Activated CD8-positive, alpha-beta memory T cell treated with anti-CD3 and anti-CD28 coated beads, Interleukin-2, amount 50 U/mL, for 48 hours (primary cell): ENCODE results near the gene RPS2.
A peak's percentile ranks its signal among the peaks of the same experiment; 100 is the strongest.

Source experiments
- DNase-seq: peaks from one replicate; pipeline ENCODE4 v3.0.0-alpha.2; 2020

Gene RPS2

DNA sequence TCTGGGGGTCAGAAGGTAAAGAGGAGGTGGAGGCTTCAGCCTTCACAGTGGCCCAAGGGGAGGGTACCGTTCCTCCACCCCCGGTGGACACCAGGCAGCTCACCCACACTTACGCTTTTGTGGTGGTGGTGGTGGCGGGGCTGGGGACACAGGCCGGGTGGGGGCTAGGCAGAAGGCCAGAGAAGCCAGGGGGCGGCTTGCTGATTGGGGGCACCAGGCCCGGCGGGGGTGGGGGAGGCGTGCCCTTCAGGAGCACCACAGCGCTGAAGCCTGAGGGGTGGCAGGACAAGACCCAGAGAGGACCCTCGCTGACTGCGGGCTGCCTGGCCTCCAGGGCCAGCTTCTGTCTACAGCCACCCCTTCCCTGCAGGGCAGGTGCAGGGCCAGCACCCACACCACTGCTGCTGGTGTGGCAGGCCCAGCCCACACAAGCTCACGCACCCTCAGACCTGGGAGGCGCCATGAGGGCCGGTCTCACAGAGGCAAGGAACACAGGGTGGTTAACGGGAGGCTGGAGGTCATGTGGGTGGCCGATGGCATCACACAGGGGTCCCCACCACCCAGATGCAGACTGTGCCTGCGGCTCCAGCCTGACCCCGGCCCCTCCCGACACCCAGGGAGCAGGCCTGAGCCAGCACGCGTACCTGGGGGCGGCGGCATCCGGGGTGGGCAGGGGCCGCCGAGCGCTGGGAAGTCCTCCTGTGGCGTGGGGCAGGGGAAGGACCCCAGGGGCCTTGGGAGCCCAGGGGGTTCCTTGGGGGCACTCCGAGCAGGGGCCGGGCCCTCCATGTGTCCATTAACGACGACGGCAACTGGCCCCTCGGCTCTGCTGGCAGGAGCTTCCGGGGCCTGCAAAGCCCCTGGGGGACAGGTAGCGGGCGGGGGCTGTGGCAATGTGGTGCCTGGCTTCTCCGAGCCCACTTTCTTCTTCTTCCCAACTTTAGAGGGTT is 34.5 kb upstream of the RPS2 start:
- no peak for DNase-seq

DNA sequence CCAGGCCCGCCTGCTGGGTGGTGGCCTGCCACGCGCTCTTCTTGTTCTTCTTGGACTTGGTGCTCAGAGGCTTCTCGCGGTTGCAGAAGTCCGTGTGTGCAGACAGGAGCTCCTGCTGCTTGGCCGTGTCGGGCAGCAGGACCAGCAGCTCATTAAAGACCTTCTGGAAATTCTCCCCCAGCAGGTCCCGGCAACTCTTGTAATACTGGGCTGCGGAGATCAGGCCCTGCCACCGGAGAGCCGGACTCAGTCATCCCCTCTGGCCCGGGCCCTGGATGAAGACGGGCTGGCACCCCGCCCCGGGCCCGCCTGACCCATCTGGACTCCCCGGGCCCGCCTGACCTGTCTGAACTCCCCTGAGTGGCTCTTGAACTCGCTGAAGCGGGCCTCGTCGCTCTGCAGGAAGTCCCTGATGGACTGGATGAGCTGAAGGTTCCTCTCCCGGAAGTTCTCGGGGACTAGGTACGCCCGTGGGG is 33.8 kb upstream of the RPS2 start:
- no peak for DNase-seq

DNA sequence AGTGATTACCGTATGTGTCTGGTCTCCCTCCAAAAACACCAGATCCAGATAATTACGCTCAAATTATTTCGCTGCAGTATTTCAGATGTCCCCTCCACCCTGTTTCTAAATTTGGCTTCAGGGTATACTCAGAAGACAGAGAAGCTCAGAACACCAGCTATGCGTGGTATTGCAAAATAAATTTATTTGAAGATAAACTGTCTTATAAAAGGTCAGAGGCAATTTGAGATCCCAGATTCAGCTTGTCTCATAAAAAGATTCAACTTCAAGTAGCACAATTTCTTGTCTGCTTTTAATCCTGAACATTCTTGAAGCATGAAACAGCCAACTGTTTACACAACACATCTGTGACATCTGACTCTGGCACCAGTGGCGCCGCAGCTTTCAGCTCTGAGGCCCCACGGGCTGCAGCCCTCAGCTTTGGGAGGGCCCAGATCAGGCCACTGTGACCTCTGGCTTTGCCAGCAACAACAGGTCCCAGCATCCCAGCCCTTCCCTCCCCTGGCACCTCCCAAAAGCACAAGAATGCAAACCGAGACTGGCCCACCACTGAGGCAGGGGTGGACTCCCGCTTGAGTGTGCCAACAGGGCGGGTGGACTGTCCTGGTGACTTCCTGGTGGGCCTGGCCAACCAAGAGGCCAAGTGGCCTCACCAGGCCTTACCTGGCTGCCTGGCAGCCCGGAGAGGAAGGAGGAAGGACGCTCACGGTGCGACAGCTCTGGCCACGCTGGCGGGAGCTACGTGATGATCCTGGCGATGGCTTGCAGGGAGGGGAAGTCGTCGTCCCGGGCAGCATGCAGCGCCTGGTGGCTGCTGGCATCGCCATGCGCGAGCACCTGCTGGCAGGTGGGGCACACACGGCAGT is 33.1 kb upstream of the RPS2 start:
- no peak for DNase-seq

DNA sequence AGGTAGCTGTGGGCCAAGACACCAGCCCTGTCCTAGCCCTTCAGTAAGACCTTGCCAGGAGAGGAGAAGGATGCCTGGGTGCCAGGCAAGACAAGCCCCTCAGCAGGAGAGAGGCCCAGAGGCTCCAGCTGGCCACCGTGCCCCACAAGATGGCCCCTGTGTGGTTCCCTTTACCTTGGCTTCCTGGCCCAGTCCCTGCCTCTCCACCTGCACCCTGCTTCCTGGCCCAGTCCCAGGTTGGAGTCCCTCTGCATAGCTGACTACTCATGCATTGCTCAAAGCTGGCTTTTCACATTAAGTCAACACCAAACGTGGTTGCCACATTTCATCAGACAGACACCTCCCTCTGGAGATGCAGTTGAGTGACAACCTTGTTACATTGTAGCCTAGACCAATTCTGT is 29.1 kb upstream of the RPS2 start:
- DNase-seq: peak; percentile 70

DNA sequence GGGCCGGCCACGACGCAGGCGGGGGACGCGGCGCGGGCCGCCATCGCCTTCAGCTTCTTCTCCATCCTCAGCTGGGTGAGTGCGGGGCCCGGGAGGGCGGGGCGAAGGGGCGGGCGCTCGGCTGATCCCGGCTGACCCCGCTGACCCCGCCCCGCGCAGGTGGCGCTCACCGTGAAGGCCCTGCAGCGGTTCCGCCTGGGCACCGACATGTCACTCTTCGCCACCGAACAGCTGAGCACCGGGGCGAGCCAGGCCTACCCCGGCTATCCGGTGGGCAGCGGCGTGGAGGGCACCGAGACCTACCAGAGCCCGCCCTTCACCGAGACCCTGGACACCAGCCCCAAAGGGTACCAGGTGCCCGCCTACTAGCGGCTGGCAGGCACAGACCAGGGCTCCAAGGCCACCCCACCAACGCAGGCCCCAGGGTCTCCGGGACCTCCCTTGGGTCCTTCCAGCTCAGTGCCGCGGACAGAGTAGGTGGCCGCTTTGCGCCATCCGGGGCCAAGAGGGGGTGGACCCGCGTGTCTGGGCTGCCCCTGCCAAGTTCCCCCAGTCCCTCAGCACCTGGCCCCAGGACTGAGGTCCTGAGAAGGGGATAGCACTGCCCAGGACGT is 28.2 kb upstream of the RPS2 start:
- no peak for DNase-seq

DNA sequence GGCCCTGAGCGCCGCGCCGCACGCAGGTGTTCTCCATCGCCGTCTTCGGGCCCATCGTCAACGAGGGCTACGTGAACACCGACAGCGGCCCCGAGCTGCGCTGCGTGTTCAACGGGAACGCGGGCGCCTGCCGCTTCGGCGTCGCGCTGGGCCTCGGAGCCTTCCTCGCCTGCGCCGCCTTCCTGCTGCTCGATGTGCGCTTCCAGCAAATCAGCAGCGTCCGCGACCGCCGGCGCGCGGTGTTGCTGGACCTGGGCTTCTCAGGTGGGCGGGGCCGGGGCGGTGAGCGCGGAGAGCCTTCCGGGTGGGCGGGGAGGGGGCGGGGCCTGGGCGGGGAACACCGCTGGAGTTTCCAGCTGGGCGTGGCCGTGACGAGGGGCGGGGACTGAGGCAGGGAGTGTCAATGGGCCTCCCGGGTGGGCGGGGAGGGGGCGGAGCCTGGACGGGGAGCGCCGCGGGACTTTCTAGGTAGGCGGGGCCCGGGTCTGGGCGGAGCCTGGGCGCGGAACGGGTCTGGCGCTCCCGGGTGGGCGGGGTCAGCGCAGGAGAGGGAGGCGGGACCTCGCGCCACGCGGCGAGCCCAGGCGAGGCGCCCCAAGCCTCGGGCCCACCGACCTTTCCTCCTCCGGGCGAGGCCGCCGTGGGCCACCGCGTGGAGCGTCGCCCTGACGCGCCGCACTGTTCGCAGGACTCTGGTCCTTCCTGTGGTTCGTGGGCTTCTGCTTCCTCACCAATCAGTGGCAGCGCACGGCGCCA is 27.5 kb upstream of the RPS2 start:
- peak; percentile 99 for DNase-seq

DNA sequence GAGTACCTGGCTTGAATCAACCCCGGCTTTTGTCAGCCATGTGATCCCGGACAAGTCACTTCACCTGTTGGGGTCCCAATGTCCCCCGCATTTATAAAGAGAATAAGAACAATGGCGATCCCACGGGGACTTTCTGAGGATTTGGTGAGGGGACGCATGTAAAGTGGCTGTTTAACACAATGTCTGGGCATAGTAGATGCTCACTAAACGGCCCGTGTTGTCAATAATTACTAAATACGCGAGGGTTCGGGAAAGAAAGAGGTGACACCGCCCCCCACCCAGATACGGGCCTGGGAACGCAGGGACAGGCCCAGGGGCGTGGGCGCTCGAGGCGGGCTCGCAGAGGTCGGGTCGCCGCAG is 26.9 kb upstream of the RPS2 start:
- no peak for DNase-seq

DNA sequence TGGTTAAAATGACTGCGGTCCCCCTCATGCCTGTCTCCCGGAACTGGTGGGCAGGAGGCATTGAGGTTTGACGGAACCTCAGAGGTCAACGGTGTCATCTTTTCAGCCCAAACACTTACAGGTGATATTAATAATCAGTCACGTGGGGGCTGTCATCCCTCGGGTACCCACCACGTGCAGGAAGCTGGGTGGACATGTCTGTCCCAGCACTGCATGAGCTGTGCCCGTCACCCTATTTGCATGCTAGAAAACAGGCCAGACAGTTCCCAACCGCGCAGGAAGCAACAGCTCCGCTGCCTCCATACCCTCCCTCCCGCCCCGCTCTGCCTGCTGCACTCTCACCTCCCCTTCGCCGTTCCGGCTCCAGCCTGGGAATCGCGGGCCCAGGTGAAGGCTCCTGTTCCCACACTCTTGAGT is 26.5 kb upstream of the RPS2 start:
- DNase-seq: peak; percentile 77

DNA sequence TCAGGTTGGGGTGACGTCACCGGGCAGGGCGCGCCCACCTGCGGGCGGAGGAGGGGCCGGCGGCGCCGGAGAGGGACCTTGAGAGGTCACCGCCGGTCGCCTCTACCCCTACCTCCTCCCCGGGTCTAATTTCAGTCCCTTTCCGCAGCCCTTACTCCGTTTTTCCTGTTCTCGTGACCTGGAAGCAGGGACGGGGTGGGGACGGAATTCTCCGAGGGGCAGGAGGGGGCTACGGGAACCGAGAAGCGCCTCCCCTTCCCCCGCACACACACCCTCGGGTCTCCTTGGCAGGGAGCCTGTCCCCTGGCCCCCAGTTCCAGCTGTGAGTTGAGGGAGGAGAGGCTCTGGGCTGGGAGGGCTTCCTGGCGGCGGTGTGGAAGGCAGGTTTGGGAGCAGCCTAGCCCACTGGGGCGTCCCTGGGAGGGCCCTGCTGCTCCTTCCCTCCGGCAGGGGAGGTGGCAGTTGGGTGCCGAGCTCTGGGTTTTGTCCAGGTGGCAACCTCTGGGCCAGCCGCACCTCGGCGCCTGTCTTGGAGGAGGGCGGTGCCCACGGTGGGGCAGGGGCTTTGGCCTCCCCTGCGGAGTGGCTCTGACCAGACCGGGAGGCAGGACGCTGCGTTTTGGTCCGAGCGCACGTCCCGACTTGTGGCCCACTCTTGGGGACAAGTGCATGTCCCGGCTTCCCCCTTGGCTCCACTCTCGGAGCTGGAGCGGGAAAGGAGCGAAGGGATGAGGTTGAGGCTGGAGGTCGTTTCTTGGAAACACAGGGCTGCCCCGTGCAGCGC is 25.9 kb upstream of the RPS2 start:
- peak; percentile 78 for DNase-seq

DNA sequence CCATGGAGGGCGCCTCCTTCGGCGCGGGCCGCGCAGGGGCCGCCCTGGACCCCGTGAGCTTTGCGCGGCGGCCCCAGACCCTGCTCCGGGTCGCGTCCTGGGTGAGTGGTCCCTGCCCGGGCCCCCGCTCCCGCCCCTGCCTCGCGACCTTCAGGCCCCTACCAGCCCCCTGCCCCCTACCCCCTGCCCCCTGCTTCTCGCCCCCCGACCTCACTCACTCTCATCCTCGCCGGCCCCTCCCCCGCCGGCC is 25.4 kb upstream of the RPS2 start:
- DNase-seq: no peak

DNA sequence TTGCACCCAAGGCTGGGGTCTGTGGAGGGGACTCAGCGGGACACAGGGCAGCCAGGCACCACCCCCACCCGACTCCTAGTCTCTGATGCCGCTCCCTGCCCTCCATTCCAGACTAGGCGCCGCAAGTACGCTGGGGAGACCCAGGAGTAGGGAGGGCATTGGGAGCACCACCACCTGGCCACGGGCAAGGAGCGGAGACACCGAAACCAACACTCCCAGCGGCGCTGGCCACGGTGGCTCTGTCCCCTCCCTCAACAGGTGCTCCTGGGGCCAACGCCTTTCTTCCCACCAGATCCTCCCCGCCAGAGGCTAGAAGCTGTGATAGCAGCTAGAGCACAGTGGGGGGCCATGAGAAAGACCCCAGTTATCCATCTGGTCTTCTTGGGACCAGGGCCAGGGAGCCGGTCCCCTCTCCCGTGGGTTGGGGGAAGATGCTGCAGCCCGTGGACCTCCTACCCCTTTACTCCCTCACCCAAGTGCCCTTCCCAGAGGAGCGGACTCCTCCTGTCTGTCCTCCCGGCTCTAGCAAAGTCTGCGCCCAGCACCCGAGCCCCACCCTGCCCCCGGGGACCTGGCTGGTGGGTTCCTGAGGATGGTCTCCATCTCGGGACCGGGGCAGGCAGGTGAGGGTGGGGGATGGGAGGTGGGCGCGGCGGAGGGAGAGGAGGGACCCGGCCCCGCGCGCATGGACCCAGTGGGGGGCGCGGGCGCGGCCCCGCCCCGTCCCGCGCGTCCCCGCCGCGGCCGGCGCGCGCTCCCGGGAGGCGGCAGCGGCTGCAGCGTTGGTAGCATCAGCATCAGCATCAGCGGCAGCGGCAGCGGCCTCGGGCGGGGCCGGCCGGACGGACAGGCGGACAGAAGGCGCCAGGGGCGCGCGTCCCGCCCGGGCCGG is 24.8 kb upstream of the RPS2 start, which contains the start of gene SYNGR3:
Gene SYNGR3, plus strand, starts transcription at position 762 of the 892 bp plus-strand sequence. CDS start 133 bp downstream, outside the sequence.
- no peak for DNase-seq

DNA sequence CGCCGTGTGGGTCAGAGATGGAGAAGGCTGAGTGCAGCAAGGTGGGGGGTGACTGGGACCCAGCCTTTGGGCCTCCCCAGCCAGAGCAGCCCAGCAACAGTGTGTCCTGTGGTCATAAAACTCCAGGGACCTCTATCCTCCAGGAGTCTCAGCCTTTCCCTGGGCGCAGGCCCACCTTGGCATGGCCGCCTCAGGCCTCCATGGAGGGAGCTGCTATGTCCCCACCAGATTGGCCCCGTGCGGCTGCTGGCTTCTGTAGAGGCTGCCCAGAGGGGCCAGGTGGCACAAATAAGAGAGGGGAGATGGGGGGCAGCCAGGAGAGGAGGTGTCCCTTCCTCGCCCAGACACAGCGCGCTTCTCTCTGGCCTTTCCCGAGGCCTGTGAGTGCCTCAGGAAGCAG is 22.6 kb upstream of the RPS2 start:
- DNase-seq: no peak

DNA sequence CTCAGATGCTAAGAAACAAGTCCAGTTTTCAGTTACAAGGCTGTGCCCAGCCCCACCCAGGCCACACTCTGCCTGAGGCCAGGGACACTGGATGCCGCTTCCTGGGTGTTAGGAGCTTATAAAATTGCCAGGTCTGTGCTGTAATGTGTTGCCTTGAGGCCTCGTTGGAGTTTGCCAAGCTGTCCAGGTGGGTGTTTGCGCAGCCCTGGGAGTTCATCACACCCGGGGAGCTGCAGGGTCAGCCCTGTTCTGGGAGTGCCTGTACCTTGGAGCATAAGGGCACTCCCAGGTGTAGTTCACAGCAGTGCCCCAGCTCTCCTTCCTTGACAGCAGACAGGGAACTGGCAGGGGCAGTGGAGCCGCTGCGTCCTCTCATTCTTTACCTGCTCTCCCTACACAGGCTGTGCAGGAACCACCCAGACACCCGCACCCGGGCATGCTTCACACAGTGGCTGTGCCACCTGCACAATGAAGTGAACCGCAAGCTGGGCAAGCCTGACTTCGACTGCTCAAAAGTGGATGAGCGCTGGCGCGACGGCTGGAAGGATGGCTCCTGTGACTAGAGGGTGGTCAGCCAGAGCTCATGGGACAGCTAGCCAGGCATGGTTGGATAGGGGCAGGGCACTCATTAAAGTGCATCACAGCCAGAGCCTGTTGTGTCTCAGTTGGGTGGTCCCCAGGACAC is 21.0 kb upstream of the RPS2 start:
- no peak for DNase-seq

DNA sequence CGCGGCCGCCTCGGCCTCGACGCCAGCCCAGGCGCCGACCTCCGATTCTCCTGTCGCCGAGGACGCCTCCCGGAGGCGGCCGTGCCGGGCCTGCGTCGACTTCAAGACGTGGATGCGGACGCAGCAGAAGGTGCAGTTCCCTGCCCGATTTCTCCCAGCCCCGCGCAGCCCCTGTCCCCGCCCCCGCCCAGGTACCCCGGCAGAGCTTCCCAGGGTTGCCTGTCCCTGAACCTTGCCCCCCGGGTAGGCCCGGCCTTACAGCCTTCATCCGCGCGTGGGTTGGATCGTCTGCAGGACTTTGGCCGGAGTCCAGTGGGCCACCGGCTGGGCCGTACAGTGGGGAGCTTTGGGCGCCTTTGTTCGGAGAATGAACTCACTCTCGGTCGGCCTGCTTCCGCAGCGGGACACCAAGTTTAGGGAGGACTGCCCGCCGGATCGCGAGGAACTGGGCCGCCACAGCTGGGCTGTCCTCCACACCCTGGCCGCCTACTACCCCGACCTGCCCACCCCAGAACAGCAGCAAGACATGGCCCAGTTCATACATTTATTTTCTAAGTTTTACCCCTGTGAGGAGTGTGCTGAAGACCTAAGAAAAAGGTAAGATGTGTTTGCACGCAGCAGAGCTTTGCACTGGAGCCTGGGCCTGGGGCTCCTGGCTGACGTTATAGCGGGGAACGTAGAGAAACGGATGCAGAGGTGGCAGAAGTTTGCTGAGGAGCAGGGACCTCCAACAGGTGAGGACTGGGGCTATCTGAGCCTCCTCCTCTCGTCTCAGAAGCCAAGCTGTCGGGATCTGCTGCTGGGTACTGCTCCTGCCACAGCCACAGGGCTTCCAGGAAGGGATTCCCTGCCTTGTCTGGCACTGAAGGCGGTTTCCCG is 20.0 kb upstream of the RPS2 start:
- DNase-seq: no peak

DNA sequence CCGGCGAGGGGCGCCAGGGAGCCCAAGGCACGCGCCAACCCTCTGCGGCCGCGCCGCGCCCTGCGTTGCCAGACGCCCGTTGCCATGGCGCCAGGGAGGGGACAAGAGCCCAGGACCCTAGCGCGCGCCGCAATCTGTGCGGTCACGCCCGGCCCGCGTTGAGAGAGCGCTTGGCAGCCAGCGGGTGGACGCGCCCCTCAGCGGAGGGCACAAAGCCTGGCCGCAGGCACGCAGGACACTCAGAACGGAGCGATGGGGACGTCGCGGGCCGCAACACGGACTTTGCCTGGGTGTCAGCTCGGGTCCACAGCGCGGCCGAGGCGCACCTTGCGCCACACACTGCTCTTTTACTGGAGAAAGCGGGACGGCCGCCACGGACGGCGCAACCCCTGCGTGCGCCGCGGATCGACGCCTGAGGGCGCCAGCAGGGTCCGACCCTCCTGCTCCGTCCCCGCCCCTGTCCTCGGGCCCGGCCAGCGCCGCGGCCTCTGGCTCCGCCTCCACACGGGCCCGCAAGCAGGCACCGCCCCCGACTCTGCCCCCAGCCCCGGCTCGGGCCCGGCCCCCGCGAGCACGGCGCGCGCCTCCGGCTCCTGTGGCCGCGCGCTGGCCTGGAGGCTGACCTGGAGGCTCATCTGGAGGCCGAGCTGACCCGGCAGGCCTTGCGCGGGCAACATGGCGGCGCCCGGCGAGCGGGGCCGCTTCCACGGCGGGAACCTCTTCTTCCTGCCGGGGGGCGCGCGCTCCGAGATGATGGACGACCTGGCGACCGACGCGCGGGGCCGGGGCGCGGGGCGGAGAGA is 19.1 kb upstream of the RPS2 start, which contains the start of gene GFER:
Gene GFER, plus strand, starts transcription at position 650 of the 803 bp plus-strand sequence. Its CDS starts 26 bp downstream, at position 676.
- DNase-seq: peak; percentile 89

DNA sequence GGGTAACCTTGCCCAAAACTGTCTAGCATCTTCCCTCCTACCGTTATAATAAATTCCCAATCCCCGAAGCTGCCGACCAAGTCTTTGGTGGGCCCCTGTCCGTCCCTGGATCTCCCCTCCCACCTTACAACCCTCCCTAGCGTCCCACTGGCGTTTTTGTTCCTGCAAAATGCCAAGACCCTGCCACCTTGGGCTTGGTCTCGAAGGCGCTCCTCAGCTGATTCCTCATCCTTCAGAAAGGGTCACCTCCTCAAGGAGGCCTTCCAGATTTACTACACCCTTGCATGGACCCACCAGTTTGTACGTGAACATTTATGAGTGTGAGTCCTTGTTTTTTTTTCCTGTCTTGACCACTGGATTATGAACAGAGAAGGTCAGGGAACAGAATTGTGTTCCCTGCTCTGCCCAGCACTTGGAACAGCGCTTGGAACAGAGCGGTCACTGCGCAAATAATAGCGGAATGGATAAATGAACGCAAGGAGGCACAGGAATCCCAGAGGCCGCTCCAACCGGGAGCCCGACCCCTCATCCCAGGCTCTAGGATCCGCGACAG is 18.4 kb upstream of the RPS2 start:
- no peak for DNase-seq

DNA sequence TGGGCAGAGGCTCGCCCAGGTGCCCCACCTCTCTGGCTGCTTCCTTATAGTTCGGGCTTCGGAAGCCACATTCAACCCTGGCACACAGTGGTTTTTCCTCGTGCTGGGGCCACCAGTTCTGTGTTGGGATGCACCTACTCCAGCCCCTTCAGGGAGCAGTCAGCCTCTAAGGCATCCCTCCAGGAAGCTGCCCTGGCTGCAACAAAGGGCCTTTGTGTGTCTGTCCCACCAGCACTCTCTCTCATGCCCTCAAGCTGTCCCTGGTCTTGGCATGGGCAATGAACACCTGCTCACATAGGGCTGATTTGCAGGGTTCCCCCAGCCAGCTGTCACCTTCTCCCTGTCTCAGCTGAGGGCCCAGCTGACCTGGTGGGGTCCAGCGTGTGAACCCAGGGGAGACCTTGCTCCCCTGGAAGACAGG is 17.4 kb upstream of the RPS2 start:
- DNase-seq: no peak

DNA sequence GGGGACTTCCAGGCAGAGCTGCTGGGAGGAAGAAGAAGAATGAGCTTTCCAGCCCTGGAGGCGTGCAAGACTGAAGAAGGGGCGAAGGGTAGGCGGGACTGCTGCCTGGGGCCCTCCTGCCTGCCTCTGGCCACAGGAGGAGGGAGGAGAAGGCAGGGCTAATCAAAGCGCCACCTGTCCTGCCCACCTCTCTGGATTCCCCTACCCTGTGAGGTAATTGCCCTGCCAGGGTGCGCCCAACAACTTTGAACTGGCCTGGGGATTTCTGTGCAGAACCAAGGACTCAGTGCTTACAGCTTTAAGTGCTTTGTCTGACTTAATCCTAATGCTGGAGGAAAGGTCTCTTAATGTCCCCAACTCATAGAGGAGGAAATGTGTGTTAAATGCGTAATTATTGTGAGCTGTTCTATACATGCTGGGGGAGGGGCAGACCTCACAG is 16.8 kb upstream of the RPS2 start, which contains the start of gene NOXO1:
Gene NOXO1, minus strand, starts transcription at position 72 of the 439 bp plus-strand sequence. CDS start 290 bp downstream, outside the sequence.
- no peak for DNase-seq
